Measurements from ENCODE around the gene SAG. TPM values are rescaled to one million over a fixed set of nuclear protein-coding genes. Genes with fewer than 3 reads are reported as not detected.

Gene SAG
- total and polyA plus RNA-seq, 2 donors (not counting 3 experiments of a cell fraction or from before 2014, with no cell fraction given): not detected

GRCh38 chr2:233258211-233258610 is 49.4 kb upstream of the SAG start:
- FAIRE-seq (no peak), DNase-seq (ENCODE audit: low read depth, low spot score) (no peak)

More at GRCh38 chr2:233258211-233258610, 49.4 kb upstream of the SAG start:
- H2AFZ ChIP-seq (ENCODE audit: low read depth, low read length): no peak overlapping the region
- dilution Hi-C loops (cut with MboI; ENCODE audit: extremely low pct_ligation_motif_present, low sequenced_read_pairs): no loop called here
- H3K4me2 ChIP-seq (ENCODE audit: insufficient read depth, low read length): no peak overlapping the region
- no peak overlapping the region for H3K4me3 ChIP-seq (replicated peaks in 1 of 3; ENCODE audit: insufficient read depth in 1 of 3, low read depth in 1 of 3, low read length in 3 of 3)
- H3K36me3 ChIP-seq (ENCODE audit: control insufficient read depth in 2 of 2, extremely low read depth in 1 of 2, insufficient read depth in 2 of 2, low read length in 2 of 2): peaks cover 18 to 36% of the 10 kb centered on the region in 2 experiments
- H3K27ac ChIP-seq (ENCODE audit: insufficient read depth, low read depth, low read length): no peak overlapping the region
- intact Hi-C loops (cut with micrococcal nuclease): loop anchor here (10.0 kb wide), 1 partner anchor 273 kb away; no protein-coding TSS in a partner anchor
- no peaks in the 10 kb centered on the region for H3K9me3 ChIP-seq (replicated peaks; ENCODE audit: control insufficient read depth, insufficient read depth, low read length)
- no peaks in the 10 kb centered on the region for H3K9me1 ChIP-seq (replicated peaks; ENCODE audit: control insufficient read depth, extremely low read depth, insufficient read depth, low read length)
- TF ChIP-seq MYC (IDR thresholded peaks at IDR 0.05; ENCODE audit: low read depth, low read length) (no peak), POLR2AphosphoS5 (IDR thresholded peaks at IDR 0.05; ENCODE audit: insufficient read depth, low read depth, low read length) (no peak), JUN (IDR thresholded peaks at IDR 0.05; ENCODE audit: borderline replicate concordance, insufficient read depth, insufficient read length, low read depth) (no peak), POLR2A (IDR thresholded peaks at IDR 0.05; ENCODE audit: low read depth, low read length) (no peak), EZH2 (IDR thresholded peaks at IDR 0.05; ENCODE audit: borderline replicate concordance, low read depth, low read length, severe bottlenecking) (no peak), CTCF (IDR thresholded peaks at IDR 0.05; ENCODE audit: extremely low read depth in 1 of 2, insufficient read depth in 1 of 2, low read depth in 1 of 2, low read length in 2 of 2) (no peak), FOS (IDR thresholded peaks at IDR 0.05; ENCODE audit: borderline replicate concordance, insufficient read depth, low read length) (no peak), GATA2 (IDR thresholded peaks at IDR 0.05; ENCODE audit: insufficient read depth, insufficient read length, low read depth, low read length) (no peak), MAX (IDR thresholded peaks at IDR 0.05; ENCODE audit: insufficient read depth, insufficient read length) (no peak)
- H3K79me2 ChIP-seq (ENCODE audit: control insufficient read depth, insufficient read depth, low read length): peaks cover 48% of the 10 kb centered on the region
- no peaks in the 10 kb centered on the region for H3K27me3 ChIP-seq (ENCODE audit: control insufficient read depth in 2 of 2, insufficient read depth in 2 of 2, low read length in 2 of 2)
- ChIA-PET POLR2A (no interaction called here), CTCF (no interaction called here)
- H4K20me1 ChIP-seq (replicated peaks; ENCODE audit: control insufficient read depth, extremely low read depth, insufficient read depth, low read length): no peaks in the 10 kb centered on the region
- BruUV-seq (replicated peaks): no TSS peak
- H3K9ac ChIP-seq (replicated peaks; ENCODE audit: extremely low read depth, insufficient read depth, low read length): no peak overlapping the region
- peaks cover 8% of the 10 kb centered on the region for H3K4me1 ChIP-seq (ENCODE audit: control insufficient read depth, extremely low read depth, insufficient read depth, low read length)
